Endothelial cell of umbilical vein (primary cell): Measurements from ENCODE around the gene IRF2BP1. TPM values are rescaled to one million over a fixed set of nuclear protein-coding genes. Genes with fewer than 3 reads are reported as not detected.

ENCODE experiments used
- BruUV-seq: library from RNA; stranded (reverse); fragments of 400-500 nt; replicated peaks from 2 replicates; lab custom pipeline; 2021; lab: Mats Ljungman, UMichigan
- CTCF ChIA-PET: fragments of 300-600, 350-600 bp; sonication (Branson Sonifier 250); formaldehyde crosslinking; loops from one replicate; lab custom pipeline; 2021; ENCODE audit warnings: antibody characterized with exemption, inconsistent platforms; lab: Charles Lee
- POLR2A ChIA-PET: fragments of 300-600, 350-600 bp; sonication (Branson Sonifier 250); formaldehyde crosslinking; loops from one replicate; lab custom pipeline; 2021; ENCODE audit warnings: antibody characterized with exemption, inconsistent platforms; lab: Charles Lee
- DNase-seq: peaks from one replicate; pipeline ENCODE4 v3.0.0-alpha.2; 2011; ENCODE audit warnings: low read depth, low spot score
- FAIRE-seq: peaks from 2 replicates; lab custom pipeline; 2011; peaks lifted over from hg19 to GRCh38; lab: Jason Lieb, UNC
- H2AFZ ChIP-seq: 2 replicates; pipeline ENCODE4 v1.6.0; 2012; ENCODE audit warnings: low read depth, low read length, control low read depth, inconsistent platforms
- H3K27ac ChIP-seq: 2 replicates; pipeline ENCODE4 v1.5.1; 2011; ENCODE audit warnings: low read depth, mild to moderate bottlenecking, control low read depth, low read length, moderate library complexity; ENCODE audit not compliant: insufficient read depth
- H3K27me3 ChIP-seq, 2 experiments: 2 replicates each; pipeline versions ENCODE4 v1.6.0 to v1.6.1; 2011; ENCODE audit warnings: low read length in 2 of 2, mixed read lengths in 1 of 2; ENCODE audit not compliant: control insufficient read depth in 2 of 2, insufficient read depth in 2 of 2
- H3K36me3 ChIP-seq, 2 experiments: 2 replicates in 1 of 2; 3 replicates in 1 of 2; pipeline ENCODE4 v1.5.1; 2011; ENCODE audit warnings: low read length in 2 of 2, mild to moderate bottlenecking in 1 of 2, moderate library complexity in 1 of 2; ENCODE audit not compliant: control insufficient read depth in 2 of 2, insufficient read depth in 2 of 2; ENCODE audit errors: extremely low read depth in 1 of 2
- H3K4me1 ChIP-seq: 3 replicates; pipeline ENCODE4 v1.5.1; 2011; ENCODE audit warnings: mild to moderate bottlenecking, low read length; ENCODE audit not compliant: control insufficient read depth, insufficient read depth; ENCODE audit errors: extremely low read depth
- H3K4me2 ChIP-seq: 2 replicates; pipeline ENCODE4 v1.6.1; 2011; ENCODE audit warnings: low read length, control low read depth, mixed read lengths; ENCODE audit not compliant: insufficient read depth
- H3K4me3 ChIP-seq, 3 experiments: fragments of 200-600 bp in 1 of 3; sonication (generic), shearing (Covaris generic) in 1 of 3; replicated peaks in 1 of 3; 2 replicates each; pipeline ENCODE4 v1.5.1; 2011 to 2016; ENCODE audit warnings: control low read depth in 3 of 3, low read length in 3 of 3, mild to moderate bottlenecking in 2 of 3, inconsistent platforms in 1 of 3, low read depth in 1 of 3, moderate library complexity in 1 of 3; ENCODE audit not compliant: insufficient read depth in 1 of 3
- H3K79me2 ChIP-seq: 2 replicates; pipeline ENCODE4 v1.6.0; 2012; ENCODE audit warnings: low read length, inconsistent platforms; ENCODE audit not compliant: control insufficient read depth, insufficient read depth
- H3K9ac ChIP-seq: replicated peaks from 2 replicates; pipeline ENCODE3; 2011; ENCODE audit warnings: low read length, control low read depth; ENCODE audit not compliant: insufficient read depth; ENCODE audit errors: extremely low read depth
- H3K9me1 ChIP-seq: replicated peaks from 3 replicates; pipeline ENCODE4 v1.6.0; 2011; ENCODE audit warnings: mild to moderate bottlenecking, low read length; ENCODE audit not compliant: control insufficient read depth, insufficient read depth; ENCODE audit errors: extremely low read depth
- H3K9me3 ChIP-seq: replicated peaks from 2 replicates; pipeline ENCODE4 v1.5.1; 2012; ENCODE audit warnings: low read length, inconsistent platforms; ENCODE audit not compliant: control insufficient read depth, insufficient read depth
- H4K20me1 ChIP-seq: replicated peaks from 2 replicates; pipeline ENCODE3; 2011; ENCODE audit warnings: mild to moderate bottlenecking, low read length; ENCODE audit not compliant: control insufficient read depth, insufficient read depth; ENCODE audit errors: extremely low read depth
- EZH2 ChIP-seq: IDR thresholded peaks from 2 replicates; pipeline ENCODE4 v1.6.1; 2012; ENCODE audit warnings: borderline replicate concordance, low read depth, mild to moderate bottlenecking, moderate library complexity, low read length, inconsistent platforms; ENCODE audit not compliant: severe bottlenecking
- FOS ChIP-seq: IDR thresholded peaks from 2 replicates; pipeline ENCODE4 v1.6.1; 2011; ENCODE audit warnings: mild to moderate bottlenecking, low read length, moderate library complexity, borderline replicate concordance; ENCODE audit not compliant: insufficient read depth
- GATA2 ChIP-seq: IDR thresholded peaks from 2 replicates; pipeline ENCODE4 v1.7.0; 2011; ENCODE audit warnings: low read depth, mild to moderate bottlenecking, moderate library complexity, mixed read lengths, low read length; ENCODE audit not compliant: insufficient read length, insufficient read depth
- JUN ChIP-seq: IDR thresholded peaks from 2 replicates; pipeline ENCODE4 v1.6.1; 2011; ENCODE audit warnings: borderline replicate concordance, low read depth; ENCODE audit not compliant: insufficient read length, insufficient read depth
- MYC ChIP-seq: IDR thresholded peaks from one replicate; pipeline ENCODE4 v1.6.1; 2011; ENCODE audit warnings: mild to moderate bottlenecking, low read depth, low read length
- POLR2A ChIP-seq: IDR thresholded peaks from 2 replicates; pipeline ENCODE4 v1.6.1; 2012; ENCODE audit warnings: low read depth, mild to moderate bottlenecking, control low read depth, low read length
- POLR2AphosphoS5 ChIP-seq: IDR thresholded peaks from 2 replicates; pipeline ENCODE4 v1.6.1; 2012; ENCODE audit warnings: low read depth, mild to moderate bottlenecking, control low read depth, low read length, moderate library complexity; ENCODE audit not compliant: insufficient read depth
- dilution Hi-C: fragments of 300-500 bp; cut with MboI; formaldehyde crosslinking; loops from one replicate; pipeline ENCODE4 v1.15.0; 2019; ENCODE audit warnings: low sequenced_read_pairs; ENCODE audit not compliant: extremely low pct_ligation_motif_present
- intact Hi-C: fragments of 100-400 bp; cut with micrococcal nuclease; formaldehyde crosslinking; loops from one replicate; pipeline ENCODE4 v1.10.0; 2022
- polyA plus RNA-seq, 4 experiments: library from polyadenylated mRNA; depleted of rRNA in 3 of 4; stranded (reverse) in 3 of 4; unstranded in 1 of 4; fragments of >200 nt; gene quantifications; 2 replicates each; pipeline versions ENCODE4 v1.2.1 to v1.2.3, GENCODE V29; 2011 to 2012; ENCODE audit warnings: missing spikeins in 1 of 4
- total RNA-seq: library from RNA; stranded (reverse); gene quantifications from 2 replicates; pipeline ENCODE4 v1.2.3, GENCODE V29; 2021
- TF ChIP-seq, protein P1 (sequence below), 2 donors: IDR thresholded peaks; 1 replicate in 1 of 2; 2 replicates in 1 of 2; pipeline ENCODE4 v1.5.1; 2011; ENCODE audit warnings: low read length in 2 of 2, mild to moderate bottlenecking in 2 of 2, moderate library complexity in 2 of 2, control low read depth in 1 of 2, inconsistent platforms in 1 of 2, low read depth in 1 of 2; ENCODE audit not compliant: insufficient read depth in 1 of 2; ENCODE audit errors: extremely low read depth in 1 of 2
- TF ChIP-seq, protein P2 (sequence below): IDR thresholded peaks from 2 replicates; pipeline ENCODE4 v1.6.1; 2011; ENCODE audit not compliant: insufficient read depth, insufficient read length

The IRF2BP1 gene
- total and polyA plus RNA-seq, 2 donors (not counting 3 experiments of a cell fraction or from before 2014, with no cell fraction given) = 12.3 to 17.5 TPM

DNA sequence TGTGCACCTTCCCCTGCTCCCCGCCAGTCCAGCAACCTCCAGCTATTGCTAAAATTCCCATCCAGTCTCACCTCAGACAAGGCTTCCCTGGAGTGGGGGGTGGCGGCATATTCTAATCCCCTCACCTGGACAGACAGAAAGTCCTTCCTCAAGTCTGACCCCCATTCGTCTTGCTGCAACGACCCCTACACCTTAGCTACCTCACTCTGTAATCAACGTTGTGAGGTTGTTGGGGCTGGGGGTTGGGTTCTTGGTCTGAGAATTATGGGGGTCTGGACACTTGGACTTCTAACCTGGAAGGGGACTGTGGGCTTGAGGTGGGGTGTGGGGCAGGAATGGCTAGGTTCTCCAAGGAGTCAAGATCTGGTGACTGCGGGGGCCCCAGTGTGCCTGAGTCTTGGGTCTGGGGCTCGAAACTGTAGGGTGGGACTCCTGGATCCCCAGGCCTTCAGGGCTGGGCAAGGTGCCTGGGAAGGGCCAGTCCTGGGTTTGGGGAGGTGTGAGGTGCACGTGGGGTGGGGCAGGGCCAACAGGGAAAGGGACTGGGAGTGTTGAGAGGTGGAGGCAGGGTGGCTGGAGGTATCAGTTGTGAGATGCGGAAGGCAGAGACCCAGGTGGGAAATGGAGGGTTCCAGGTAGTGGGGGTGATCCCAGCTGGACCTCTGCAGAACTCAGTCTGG, 20.5 kb downstream of the IRF2BP1 start:
- POLR2A ChIA-PET = no interaction called here
- TF ChIP-seq JUN (no peak), MYC (no peak), POLR2AphosphoS5 (no peak), FOS (no peak), POLR2A (no peak), GATA2 (no peak), EZH2 (no peak)
- TF ChIP-seq, protein P1, sequence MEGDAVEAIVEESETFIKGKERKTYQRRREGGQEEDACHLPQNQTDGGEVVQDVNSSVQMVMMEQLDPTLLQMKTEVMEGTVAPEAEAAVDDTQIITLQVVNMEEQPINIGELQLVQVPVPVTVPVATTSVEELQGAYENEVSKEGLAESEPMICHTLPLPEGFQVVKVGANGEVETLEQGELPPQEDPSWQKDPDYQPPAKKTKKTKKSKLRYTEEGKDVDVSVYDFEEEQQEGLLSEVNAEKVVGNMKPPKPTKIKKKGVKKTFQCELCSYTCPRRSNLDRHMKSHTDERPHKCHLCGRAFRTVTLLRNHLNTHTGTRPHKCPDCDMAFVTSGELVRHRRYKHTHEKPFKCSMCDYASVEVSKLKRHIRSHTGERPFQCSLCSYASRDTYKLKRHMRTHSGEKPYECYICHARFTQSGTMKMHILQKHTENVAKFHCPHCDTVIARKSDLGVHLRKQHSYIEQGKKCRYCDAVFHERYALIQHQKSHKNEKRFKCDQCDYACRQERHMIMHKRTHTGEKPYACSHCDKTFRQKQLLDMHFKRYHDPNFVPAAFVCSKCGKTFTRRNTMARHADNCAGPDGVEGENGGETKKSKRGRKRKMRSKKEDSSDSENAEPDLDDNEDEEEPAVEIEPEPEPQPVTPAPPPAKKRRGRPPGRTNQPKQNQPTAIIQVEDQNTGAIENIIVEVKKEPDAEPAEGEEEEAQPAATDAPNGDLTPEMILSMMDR (IDR thresholded peaks at IDR 0.05; ENCODE audit: extremely low read depth in 1 of 2, insufficient read depth in 1 of 2, low read depth in 1 of 2, low read length in 2 of 2) = no peak
- TF ChIP-seq, protein P2, sequence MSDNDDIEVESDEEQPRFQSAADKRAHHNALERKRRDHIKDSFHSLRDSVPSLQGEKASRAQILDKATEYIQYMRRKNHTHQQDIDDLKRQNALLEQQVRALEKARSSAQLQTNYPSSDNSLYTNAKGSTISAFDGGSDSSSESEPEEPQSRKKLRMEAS = no peak
- DNase-seq (no peak), FAIRE-seq (no peak)
- Histone ChIP-seq H3K9me1 (no peaks in the 10 kb centered on the region), H3K9me3 (no peaks in the 10 kb centered on the region), H3K4me3 (no peak overlapping the region), H3K79me2 (peaks cover 21% of the 10 kb centered on the region), H3K36me3 (no peaks in the 10 kb centered on the region), H2AFZ (no peak overlapping the region), H4K20me1 (no peaks in the 10 kb centered on the region), H3K9ac (no peak overlapping the region), H3K4me2 (no peak overlapping the region), H3K4me1 (peaks cover 4% of the 10 kb centered on the region), H3K27ac (no peak overlapping the region), H3K27me3 (peaks cover 22 to 23% of the 10 kb centered on the region in 2 experiments)
- intact Hi-C loops (no loop called here), dilution Hi-C loops (no loop called here)
- CTCF ChIA-PET = interaction anchor here (0.9 to 2.6 kb wide), 6 partner anchors 14 to 49 kb away, joined by 3 to 24 read pairs (median 4); no protein-coding TSS in a partner anchor
- no TSS peak for BruUV-seq
